CD4-positive, alpha-beta T cell (primary cell): Measurements from ENCODE around the gene RBM5. TPM values are rescaled to one million over a fixed set of nuclear protein-coding genes. Genes with fewer than 3 reads are reported as not detected.

ENCODE experiments used
- ATAC-seq: fragments of 200-7000 bp; cut with Tn5 transposase; one replicate; pipeline ENCODE4 v1.10.0; 2022; ENCODE audit warnings: mild to moderate bottlenecking; ENCODE audit not compliant: poor library complexity
- CTCF ChIA-PET: fragments of 350-600 bp; sonication (Branson Sonifier 250); formaldehyde crosslinking; loops from one replicate; lab custom pipeline; 2021; ENCODE audit warnings: antibody characterized with exemption, inconsistent platforms; lab: Charles Lee
- POLR2A ChIA-PET: fragments of 350-600 bp; sonication (Branson Sonifier 250); formaldehyde crosslinking; loops from one replicate; lab custom pipeline; 2021; ENCODE audit warnings: antibody characterized with exemption, inconsistent platforms; lab: Charles Lee
- DNase-seq, 14 experiments: peaks; one replicate each; pipeline ENCODE4 v3.0.0-alpha.2; 2013 to 2020; ENCODE audit warnings: mixed read lengths in 2 of 14
- H3K27ac ChIP-seq, 2 donors: one replicate each; pipeline versions ENCODE4 v1.5.1 to v1.7.0; 2013; ENCODE audit warnings: low read length in 2 of 2, low read depth in 1 of 2, mild to moderate bottlenecking in 1 of 2
- H3K27me3 ChIP-seq, 2 experiments: 1 replicate in 1 of 2; 2 replicates in 1 of 2; pipeline versions ENCODE4 v1.6.1 to v1.7.0; 2013; ENCODE audit warnings: low read length in 2 of 2, control low read depth in 1 of 2, mild to moderate bottlenecking in 1 of 2, moderate library complexity in 1 of 2; ENCODE audit not compliant: insufficient read depth in 2 of 2, control insufficient read depth in 1 of 2
- H3K36me3 ChIP-seq: one replicate; pipeline ENCODE4 v1.6.1; 2013; ENCODE audit warnings: low read length, control low read depth; ENCODE audit not compliant: insufficient read depth
- H3K4me1 ChIP-seq: one replicate; pipeline ENCODE4 v1.6.1; 2013; ENCODE audit warnings: low read length, control low read depth; ENCODE audit not compliant: insufficient read depth
- H3K4me3 ChIP-seq: one replicate; pipeline ENCODE4 v1.5.1; 2013; ENCODE audit warnings: mild to moderate bottlenecking, low read length, moderate library complexity
- H3K9me3 ChIP-seq, 2 experiments: 1 replicate in 1 of 2; 2 replicates in 1 of 2; pipeline versions ENCODE4 v1.6.1 to v1.7.0; 2013; ENCODE audit warnings: low read length in 2 of 2, mild to moderate bottlenecking in 2 of 2, control low read depth in 1 of 2, moderate library complexity in 1 of 2; ENCODE audit not compliant: control insufficient read depth in 1 of 2, insufficient read depth in 1 of 2
- H3K27ac Mint-ChIP-seq: one replicate; pipeline ENCODE4 v1.8.0; 2020; ENCODE audit warnings: mixed read lengths
- H3K27me3 Mint-ChIP-seq: one replicate; pipeline ENCODE4 v1.8.0; 2021; ENCODE audit warnings: mixed read lengths
- H3K36me3 Mint-ChIP-seq: one replicate; pipeline ENCODE4 v1.8.0; 2021; ENCODE audit warnings: low read depth, mixed read lengths
- H3K4me1 Mint-ChIP-seq: one replicate; pipeline ENCODE4 v1.8.0; 2021; ENCODE audit warnings: low read depth, mixed read lengths
- H3K4me3 Mint-ChIP-seq: one replicate; pipeline ENCODE4 v1.8.0; 2020; ENCODE audit warnings: mild to moderate bottlenecking, mixed read lengths
- H3K9me3 Mint-ChIP-seq: one replicate; pipeline ENCODE4 v1.8.0; 2020; ENCODE audit warnings: mixed read lengths
- CTCF ChIP-seq: fragments of 200-600 bp; IDR thresholded peaks from one replicate; pipeline ENCODE4 v1.8.0; 2022; ENCODE audit warnings: antibody characterized with exemption, mild to moderate bottlenecking
- intact Hi-C, 2 experiments: fragments of 100-400 bp; cut with DNase I in 1 of 2; cut with micrococcal nuclease in 1 of 2; formaldehyde crosslinking; loops; one replicate each; pipeline versions ENCODE4 v1.15.1 to v1.9.0; 2023 to 2025; cut with DNase I, micrococcal nuclease
- total RNA-seq, 174 experiments: library from RNA in 2 of 174; stranded (reverse) in 2 of 174; gene quantifications; one replicate each; pipeline ENCODE4 v1.2.3 and lab custom pipeline; 2021 to 2026

RBM5 gene
- total RNA-seq, 2 experiments from 2014 or later: 324 to 330 TPM

GRCh38 chr3:50139718-50140423 lies 51.2 kb downstream of the RBM5 start:
- POLR2A ChIA-PET: no interaction called here

GRCh38 chr3:50140990-50141389 lies 52.3 kb downstream of the RBM5 start:
- intact Hi-C loops: no loop called here
- no peak overlapping the region for H3K27ac Mint-ChIP-seq
- H3K27ac ChIP-seq: no peak overlapping the region
- no peaks in the 10 kb centered on the region for H3K9me3 ChIP-seq
- no peaks in the 10 kb centered on the region for H3K36me3 Mint-ChIP-seq
- TF ChIP-seq CTCF: no peak
- no peaks in the 10 kb centered on the region for H3K27me3 Mint-ChIP-seq
- H3K4me1 ChIP-seq: peaks cover 9% of the 10 kb centered on the region
- ChIA-PET CTCF (no interaction called here), POLR2A (no interaction called here)
- ATAC-seq (no peak), DNase-seq (no peak)
- H3K4me1 Mint-ChIP-seq: peaks cover 8% of the 10 kb centered on the region
- H3K9me3 Mint-ChIP-seq: no peaks in the 10 kb centered on the region
- no peaks in the 10 kb centered on the region for H3K27me3 ChIP-seq
- no peaks in the 10 kb centered on the region for H3K36me3 ChIP-seq
- no peak overlapping the region for H3K4me3 ChIP-seq
- H3K4me3 Mint-ChIP-seq: no peak overlapping the region

More at GRCh38 chr3:50139718-50140423, 51.2 kb downstream of the RBM5 start:
- H3K4me1 ChIP-seq: peaks cover 9% of the 10 kb centered on the region
- DNase-seq: no peak
- H3K27ac Mint-ChIP-seq: no peak overlapping the region
- no peaks in the 10 kb centered on the region for H3K27me3 Mint-ChIP-seq
- intact Hi-C loops: no loop called here
- TF ChIP-seq CTCF: no peak
- ATAC-seq: no peak
- peaks cover 8% of the 10 kb centered on the region for H3K4me1 Mint-ChIP-seq
- no peaks in the 10 kb centered on the region for H3K9me3 Mint-ChIP-seq
- no peaks in the 10 kb centered on the region for H3K9me3 ChIP-seq
- H3K36me3 Mint-ChIP-seq: no peaks in the 10 kb centered on the region
- H3K27ac ChIP-seq: no peak overlapping the region
- no peak overlapping the region for H3K4me3 ChIP-seq
- CTCF ChIA-PET: no interaction called here
- H3K4me3 Mint-ChIP-seq: no peak overlapping the region
- no peaks in the 10 kb centered on the region for H3K36me3 ChIP-seq
- no peaks in the 10 kb centered on the region for H3K27me3 ChIP-seq

GRCh38 chr3:50146316-50146901 lies 57.7 kb downstream of the RBM5 start:
- POLR2A ChIA-PET: no interaction called here

More at GRCh38 chr3:50146316-50146901, 57.7 kb downstream of the RBM5 start:
- H3K4me1 Mint-ChIP-seq: no peaks in the 10 kb centered on the region
- ATAC-seq: no peak
- H3K36me3 Mint-ChIP-seq: no peaks in the 10 kb centered on the region
- H3K27me3 Mint-ChIP-seq: peaks cover 5% of the 10 kb centered on the region
- H3K27ac ChIP-seq: no peak overlapping the region
- CTCF ChIA-PET: interaction anchor here (0.7 kb wide), 1 partner anchor 1369 kb away, joined by 3 read pairs; no protein-coding TSS in a partner anchor
- intact Hi-C loops: no loop called here
- no peak overlapping the region for H3K4me3 ChIP-seq
- H3K4me3 Mint-ChIP-seq: no peak overlapping the region
- H3K9me3 ChIP-seq: no peaks in the 10 kb centered on the region
- DNase-seq: no peak
- H3K4me1 ChIP-seq: no peaks in the 10 kb centered on the region
- H3K27ac Mint-ChIP-seq: no peak overlapping the region
- no peak for TF ChIP-seq CTCF
- no peaks in the 10 kb centered on the region for H3K27me3 ChIP-seq
- H3K9me3 Mint-ChIP-seq: no peaks in the 10 kb centered on the region
- no peaks in the 10 kb centered on the region for H3K36me3 ChIP-seq
